Heart right ventricle (tissue), 16 donors: ENCODE measurements around the gene NF2. TPM values are rescaled to one million over a fixed set of nuclear protein-coding genes. Genes with fewer than 3 reads are reported as not detected.

Experiments
- ATAC-seq, 8 donors: fragments of 200-7000 bp; cut with Tn5 transposase; one replicate each; pipeline ENCODE4 v1.9.1; 2020; ENCODE audit warnings: mild to moderate bottlenecking in 8 of 8, moderate library complexity in 8 of 8, moderate number of reproducible peaks in 1 of 8
- DNase-seq, 2 donors: peaks; one replicate each; pipeline ENCODE4 v3.0.0-alpha.2; 2020
- H3K27ac ChIP-seq, 10 donors: fragments of 200-600 bp; sonication (generic) in 2 of 10; one replicate each; pipeline versions ENCODE4 v1.5.0 to v1.8.0; 2020 to 2022; ENCODE audit warnings: mild to moderate bottlenecking in 3 of 10
- H3K27me3 ChIP-seq, 7 donors: fragments of 200-600 bp; one replicate each; pipeline ENCODE4 v1.8.0; 2021 to 2022; ENCODE audit warnings: mild to moderate bottlenecking in 2 of 7
- H3K36me3 ChIP-seq, 9 donors: fragments of 200-600 bp; sonication (generic) in 1 of 9; one replicate each; pipeline versions ENCODE4 v1.5.0 to v1.8.0; 2020 to 2022; ENCODE audit warnings: mild to moderate bottlenecking in 2 of 9
- H3K4me1 ChIP-seq, 9 donors: fragments of 200-600 bp; sonication (generic) in 1 of 9; one replicate each; pipeline versions ENCODE4 v1.5.0 to v1.8.0; 2020 to 2022; ENCODE audit warnings: mild to moderate bottlenecking in 4 of 9
- H3K4me3 ChIP-seq, 10 donors: fragments of 200-600 bp; sonication (generic) in 2 of 10; one replicate each; pipeline versions ENCODE4 v1.5.0 to v1.8.0; 2020 to 2022; ENCODE audit warnings: mild to moderate bottlenecking in 7 of 10, moderate library complexity in 2 of 10
- H3K9me3 ChIP-seq, 11 donors: fragments of 200-600 bp in 10 of 11; sonication (generic) in 2 of 11; one replicate each; pipeline versions ENCODE4 v1.5.0 to v1.8.0; 2013 to 2022; ENCODE audit warnings: mild to moderate bottlenecking in 2 of 11, control low read depth in 1 of 11, moderate library complexity in 1 of 11
- CTCF ChIP-seq, 9 donors: fragments of 200-600 bp; sonication (generic) in 2 of 9; IDR thresholded peaks; one replicate each; pipeline versions ENCODE4 v1.5.0 to v1.8.0; 2021 to 2022; ENCODE audit warnings: antibody characterized with exemption in 9 of 9, mild to moderate bottlenecking in 5 of 9, moderate library complexity in 1 of 9
- WGBS, 2 donors: extraction: QIAGEN DNeasy Blood & Tissue Kit; methylation state at CpG; one replicate each; pipeline ENCODE4 v1.1.7; 2013; ENCODE audit warnings: inconsistent platforms in 1 of 2; 5-methylcytosine and 5-hydroxymethylcytosine counted together
- intact Hi-C, 10 donors: fragments of 100-400 bp; cut with DNase I; formaldehyde crosslinking; loops; one replicate each; pipeline versions ENCODE4 v1.11.1 to v1.14.2; 2022
- polyA plus RNA-seq, 2 donors: library from polyadenylated mRNA; stranded (reverse); fragments of 200-250 nt; gene quantifications; one replicate each; pipeline ENCODE4 v1.2.3, GENCODE V29; 2013
- total RNA-seq, 10 donors: library from RNA; stranded (reverse); fragmentation: NEBNext Ultra II Directional in 3 of 10; extraction: Animal tissue kit (Norgen Biotek cat#: 25700) in 3 of 10; gene quantifications; one replicate each; pipeline versions ENCODE4 v1.2.1 to v1.2.4, GENCODE V29; 2021 to 2023
- donor health status: Arrhythmogenic right ventricular cardiomyopathy.
- donor health status: ischemic (EF 13 %, LVEDD 7.1; RV severe dilation, severe dysfunction).
- donor health status: healthy with polysubstance abuse.
- donor health status: DM: no; HTN: yes; CAD: no.
- donor health status: DM: no; HTN: no; CAD: no.
- donor health status: ischemic (EF 25% LVEDD 6.9; RV normal size, moderate dysfunction).
- donor health status: ischemic (EF 25% LVEDD 5.7; RV mildly dilated, moderate dysfunction).
- donor health status: healthy.
- donor health status: DM: yes; HTN: yes; CAD: no.
- donor health status: Ischemic cardiomyopathy.
- donor health status: ischemic (EF 35%, LVEDD 5.7; RV mildly dilated, moderate dysfunction).
- donor health status: nonischemic (EF 11% LVEDD 7.7; RV severe dilation, severe dysfunction).
- donor health status: DM: yes; HTN: yes; CAD: no.
- donor health status: PGD.
- donor health status: ischemic (EF 29% LVEDD 5.4; RV normal size, mild dysfunction).
- donor health status: nonischemic (EF 23%, LVEDD 6.1; RV moderate dilation, normal function).

Gene NF2
- total and polyA plus RNA-seq, 12 donors = 9.7 to 59.4 (median 43.8) TPM

- WGBS, 2 donors = 90% methylated on average over 10 of the region's 10 CpGs
- H3K36me3 ChIP-seq = peaks cover 0 to 83% (median 17%) of the 10 kb centered on the region in 9 donors
- no peak for DNase-seq
- ATAC-seq = no peak
- H3K27me3 ChIP-seq = no peaks in the 10 kb centered on the region
- H3K4me1 ChIP-seq = peaks cover 0 to 11% (median 0%) of the 10 kb centered on the region in 9 donors
- H3K27ac ChIP-seq = no peak overlapping the region
- intact Hi-C loops = no loop called here
- no peak overlapping the region for H3K4me3 ChIP-seq
- no peak for TF ChIP-seq CTCF (IDR thresholded peaks at IDR 0.05)
- H3K9me3 ChIP-seq = no peaks in the 10 kb centered on the region
These were observed 38.4 kb downstream of the NF2 start for GRCh38 chr22:29641700-29642330.

GRCh38 chr22:29642694-29643093, 39.3 kb downstream of the NF2 start:
- H3K4me1 ChIP-seq = peaks cover 0 to 11% (median 0%) of the 10 kb centered on the region in 9 donors
- 91 to 94% methylated on average over 4 of the region's 4 CpGs for WGBS, 2 donors
- H3K4me3 ChIP-seq = no peak overlapping the region
- no peak overlapping the region for H3K27ac ChIP-seq
- ATAC-seq = no peak
- no peak for DNase-seq
- H3K36me3 ChIP-seq = peaks cover 0 to 82% (median 17%) of the 10 kb centered on the region in 9 donors
- TF ChIP-seq CTCF (IDR thresholded peaks at IDR 0.05) = no peak
- no peaks in the 10 kb centered on the region for H3K9me3 ChIP-seq
- intact Hi-C loops = no loop called here
- H3K27me3 ChIP-seq = no peaks in the 10 kb centered on the region

GRCh38 chr22:29647954-29648737, 44.7 kb downstream of the NF2 start:
- DNase-seq (no peak), ATAC-seq (no peak)
- Histone ChIP-seq H3K27me3 (no peaks in the 10 kb centered on the region), H3K4me3 (no peak overlapping the region), H3K27ac (no peak overlapping the region), H3K36me3 (peaks cover 0 to 62% (median 0%) of the 10 kb centered on the region in 9 donors), H3K9me3 (no peaks in the 10 kb centered on the region), H3K4me1 (no peaks in the 10 kb centered on the region)
- intact Hi-C loops = no loop called here
- WGBS, 2 donors = 95 to 97% methylated on average over 6 of the region's 6 CpGs
- TF ChIP-seq CTCF (IDR thresholded peaks at IDR 0.05) = no peak

GRCh38 chr22:29650370-29650769, 46.9 kb downstream of the NF2 start:
- H3K36me3 ChIP-seq = peaks cover 0 to 69% (median 7%) of the 10 kb centered on the region in 9 donors
- ATAC-seq = no peak
- 92 to 95% methylated on average over 5 of the region's 5 CpGs for WGBS, 2 donors

More at GRCh38 chr22:29650370-29650769, 46.9 kb downstream of the NF2 start:
- intact Hi-C loops = no loop called here
- DNase-seq = no peak
- H3K27me3 ChIP-seq = no peaks in the 10 kb centered on the region
- no peak for TF ChIP-seq CTCF (IDR thresholded peaks at IDR 0.05)
- H3K4me1 ChIP-seq = no peaks in the 10 kb centered on the region
- H3K27ac ChIP-seq = no peak overlapping the region
- H3K9me3 ChIP-seq = no peaks in the 10 kb centered on the region
- no peak overlapping the region for H3K4me3 ChIP-seq
